Skeletal muscle tissue (tissue), 4 donors: Measurements from ENCODE around the gene IGSF8. TPM values are rescaled to one million over a fixed set of nuclear protein-coding genes. Genes with fewer than 3 reads are reported as not detected.
A peak's percentile ranks its signal among the peaks of the same experiment; 100 is the strongest.

Experiments used
- H3K27ac ChIP-seq: one replicate; pipeline ENCODE4 v1.7.0; 2013; ENCODE audit warnings: mild to moderate bottlenecking, low read depth, low read length, inconsistent platforms
- H3K27me3 ChIP-seq, 3 donors: one replicate each; pipeline ENCODE4 v1.7.0; 2013; ENCODE audit warnings: low read length in 3 of 3; ENCODE audit not compliant: control insufficient read depth in 3 of 3, insufficient read depth in 3 of 3
- H3K36me3 ChIP-seq, 3 donors: one replicate each; pipeline ENCODE4 v1.7.0; 2013; ENCODE audit warnings: low read length in 3 of 3; ENCODE audit not compliant: control insufficient read depth in 3 of 3, insufficient read depth in 3 of 3
- H3K4me1 ChIP-seq, 3 donors: one replicate each; pipeline ENCODE4 v1.7.0; 2013; ENCODE audit warnings: low read length in 3 of 3, mild to moderate bottlenecking in 3 of 3; ENCODE audit not compliant: control insufficient read depth in 3 of 3, insufficient read depth in 3 of 3
- H3K4me3 ChIP-seq, 3 donors: one replicate each; pipeline ENCODE4 v1.7.0; 2013; ENCODE audit warnings: low read length in 3 of 3
- H3K9ac ChIP-seq, 3 donors: one replicate each; pipeline ENCODE4 v1.7.0; 2013; ENCODE audit warnings: low read length in 3 of 3, mild to moderate bottlenecking in 3 of 3, moderate library complexity in 2 of 3, low read depth in 1 of 3
- H3K9me3 ChIP-seq, 3 donors: one replicate each; pipeline ENCODE4 v1.7.0; 2013; ENCODE audit warnings: low read length in 3 of 3; ENCODE audit not compliant: control insufficient read depth in 3 of 3
- total RNA-seq: library from RNA; depleted of rRNA; stranded (reverse); fragments of >200 nt; gene quantifications from one replicate; pipeline ENCODE4 v1.2.3, GENCODE V29; 2014
- donor health status: Osteomylitis.

Gene IGSF8
- total RNA-seq, 1 donor from 2014 or later = 11.5 TPM

DNA sequence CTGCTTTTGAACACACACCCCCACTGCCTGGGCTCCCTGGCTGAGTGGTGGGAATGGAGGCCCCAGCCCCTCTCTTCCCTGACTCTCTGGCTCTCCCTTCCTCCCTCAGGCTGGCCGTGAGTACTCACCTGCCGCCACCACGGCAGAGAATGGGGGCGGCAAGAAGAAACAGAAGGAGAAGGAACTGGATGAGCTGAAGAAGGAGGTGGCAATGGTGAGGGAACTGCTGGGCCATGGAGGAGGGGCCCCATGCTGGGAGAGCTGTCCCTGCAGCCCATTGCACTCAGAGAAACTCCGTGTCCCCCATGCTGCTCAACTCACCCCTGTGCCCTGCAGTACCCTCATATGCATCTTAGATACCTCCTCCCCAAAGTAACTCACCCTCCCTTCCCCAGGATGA lies 22.4 kb upstream of the IGSF8 start:
- H3K27ac ChIP-seq = peak overlapping the region; percentile 96
- H3K9ac ChIP-seq = peak overlapping the region in 1 of 3 donors; percentile 99
- peaks cover 79 to 89% (median 79%) of the 10 kb centered on the region in 3 donors for H3K4me1 ChIP-seq
- H3K27me3 ChIP-seq = no peaks in the 10 kb centered on the region
- H3K9me3 ChIP-seq = no peaks in the 10 kb centered on the region
- H3K4me3 ChIP-seq = peak overlapping the region in 2 of 3 donors; percentile 1 to 6
- H3K36me3 ChIP-seq = peaks cover 45 to 66% (median 46%) of the 10 kb centered on the region in 3 donors

DNA sequence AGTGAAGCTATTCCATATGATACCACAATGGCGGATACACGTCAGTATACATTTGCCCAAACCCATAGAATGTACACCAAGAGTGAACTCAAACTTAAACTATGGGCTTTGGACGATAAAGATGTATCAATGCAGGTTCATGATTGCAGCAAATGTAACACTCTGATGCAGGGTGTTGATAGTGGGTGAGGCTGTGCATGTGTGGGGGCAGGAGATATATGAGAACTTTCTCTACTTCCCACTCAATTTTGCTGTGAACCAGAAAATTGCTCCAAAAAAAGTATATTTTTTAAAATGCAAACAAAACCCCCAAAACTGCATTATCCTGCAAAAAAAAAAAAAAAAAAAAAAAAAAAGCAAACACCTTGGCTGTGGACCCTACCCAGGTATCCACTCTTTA lies 20.5 kb upstream of the IGSF8 start:
- H3K27me3 ChIP-seq = no peaks in the 10 kb centered on the region
- H3K4me3 ChIP-seq = peak overlapping the region; percentile 24 to 92 (median 84)
- no peaks in the 10 kb centered on the region for H3K9me3 ChIP-seq
- H3K9ac ChIP-seq = peak overlapping the region; percentile 89 to 99 (median 93)
- H3K36me3 ChIP-seq = peaks cover 32 to 51% (median 38%) of the 10 kb centered on the region in 3 donors
- H3K4me1 ChIP-seq = peaks cover 74 to 86% (median 78%) of the 10 kb centered on the region in 3 donors
- peak overlapping the region; percentile 96 for H3K27ac ChIP-seq

DNA sequence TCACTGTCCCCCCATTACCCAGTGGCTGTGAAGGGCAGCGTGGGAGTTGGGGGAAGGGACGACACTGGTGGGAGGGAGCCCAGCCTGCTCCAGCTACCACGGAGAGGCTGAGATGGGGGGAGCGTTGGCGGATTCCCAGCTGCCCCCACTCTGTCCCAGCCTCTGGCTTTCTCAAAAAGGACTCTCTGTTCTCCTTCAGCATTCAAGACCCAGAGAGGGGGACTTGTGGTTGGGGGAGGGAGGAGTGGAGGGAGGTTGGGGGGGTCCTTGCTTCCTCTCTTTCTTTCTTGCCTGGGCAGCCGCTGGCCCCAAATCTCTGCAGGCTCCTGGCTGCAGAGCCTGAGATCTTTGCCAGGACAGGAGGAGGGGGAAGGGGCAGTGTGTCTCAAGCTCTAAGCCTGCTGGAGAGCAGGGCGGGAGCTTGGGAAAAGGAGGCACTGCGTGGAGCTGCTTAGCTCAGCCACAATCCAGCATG lies 19.3 kb upstream of the IGSF8 start:
- H3K9ac ChIP-seq = peak overlapping the region; percentile 89 to 99 (median 93)

DNA sequence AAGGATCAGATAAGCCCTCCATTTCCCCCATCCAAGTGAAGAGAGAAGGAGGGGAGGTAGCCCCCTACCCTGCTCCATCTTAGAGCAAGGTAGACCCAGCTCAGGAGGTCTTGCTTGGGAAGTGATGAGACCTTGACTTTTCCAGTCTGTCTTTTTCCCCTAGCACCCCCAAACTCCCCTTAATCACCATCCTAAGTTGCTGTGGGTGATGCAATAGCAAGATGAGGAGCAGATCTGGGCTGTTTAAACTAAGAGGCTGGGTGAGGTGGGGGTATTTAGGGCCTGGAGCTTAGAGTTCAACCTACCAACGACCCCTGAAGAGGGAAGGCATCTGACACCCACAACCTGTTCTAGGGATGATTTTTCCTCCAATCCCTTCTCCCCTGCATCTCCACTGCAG lies 18.9 kb upstream of the IGSF8 start:
- Histone ChIP-seq H3K4me3 (peak overlapping the region; percentile 84 to 96 (median 92)), H3K9ac (peak overlapping the region; percentile 89 to 99 (median 93)), H3K36me3 (peaks cover 16 to 37% (median 22%) of the 10 kb centered on the region in 3 donors), H3K27ac (peak overlapping the region; percentile 96), H3K9me3 (no peaks in the 10 kb centered on the region), H3K27me3 (no peaks in the 10 kb centered on the region), H3K4me1 (peaks cover 77 to 86% (median 79%) of the 10 kb centered on the region in 3 donors)

More for the DNA sequence above, 19.3 kb upstream of the IGSF8 start:
- no peaks in the 10 kb centered on the region for H3K27me3 ChIP-seq
- H3K4me3 ChIP-seq = peak overlapping the region; percentile 84 to 96 (median 92)
- H3K9me3 ChIP-seq = no peaks in the 10 kb centered on the region
- H3K4me1 ChIP-seq = peaks cover 74 to 86% (median 78%) of the 10 kb centered on the region in 3 donors
- peak overlapping the region; percentile 96 for H3K27ac ChIP-seq
- H3K36me3 ChIP-seq = peaks cover 21 to 39% (median 27%) of the 10 kb centered on the region in 3 donors

DNA sequence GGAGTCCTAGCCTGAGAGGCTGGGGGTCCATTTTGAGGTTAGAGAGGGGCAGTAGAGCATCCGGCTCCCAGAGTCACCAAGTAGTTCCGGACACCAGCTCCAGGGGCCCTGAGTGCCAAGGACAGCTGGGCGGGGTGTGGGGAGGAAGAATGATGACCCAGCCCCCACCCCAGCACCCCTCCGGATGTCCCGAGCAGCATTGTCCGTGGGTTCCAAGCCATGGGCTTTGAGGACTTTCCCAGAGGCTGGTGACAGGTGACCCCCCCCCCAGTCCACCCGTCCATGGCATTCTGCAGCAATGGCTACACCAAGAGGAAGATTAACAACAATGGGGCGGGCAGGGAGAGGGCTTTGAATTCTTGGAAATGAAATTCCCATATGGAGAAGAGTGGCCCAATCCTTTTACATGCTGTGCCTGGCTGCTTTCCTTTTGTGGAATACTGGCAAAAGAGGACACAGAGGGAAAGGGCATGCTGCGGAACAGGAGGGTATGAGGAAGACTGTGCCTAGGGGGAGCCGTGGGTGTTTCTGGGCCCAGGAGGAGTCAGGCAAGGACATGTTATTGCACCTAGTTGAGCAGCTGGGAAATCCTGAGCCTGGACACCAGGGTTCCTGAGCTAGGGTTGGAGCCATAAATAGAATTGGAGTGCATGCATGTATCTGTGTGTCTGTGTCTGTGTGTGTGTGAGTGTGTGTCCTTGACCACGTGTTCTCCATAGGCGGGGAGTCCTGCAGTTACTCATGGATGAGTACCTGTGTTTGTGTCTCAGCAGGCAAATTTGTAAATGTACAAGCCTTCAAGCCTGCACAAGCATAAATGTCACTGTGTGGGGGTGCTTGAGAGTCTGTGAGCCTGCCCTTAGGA lies 18.1 kb upstream of the IGSF8 start:
- peaks cover 9 to 32% (median 17%) of the 10 kb centered on the region in 3 donors for H3K36me3 ChIP-seq
- H3K9ac ChIP-seq = peak overlapping the region; percentile 89 to 99 (median 99)
- peak overlapping the region; percentile 92 to 97 (median 96) for H3K4me3 ChIP-seq
- peak overlapping the region; percentile 96 for H3K27ac ChIP-seq
- no peaks in the 10 kb centered on the region for H3K27me3 ChIP-seq
- H3K4me1 ChIP-seq = peaks cover 74 to 85% (median 77%) of the 10 kb centered on the region in 3 donors
- H3K9me3 ChIP-seq = no peaks in the 10 kb centered on the region

DNA sequence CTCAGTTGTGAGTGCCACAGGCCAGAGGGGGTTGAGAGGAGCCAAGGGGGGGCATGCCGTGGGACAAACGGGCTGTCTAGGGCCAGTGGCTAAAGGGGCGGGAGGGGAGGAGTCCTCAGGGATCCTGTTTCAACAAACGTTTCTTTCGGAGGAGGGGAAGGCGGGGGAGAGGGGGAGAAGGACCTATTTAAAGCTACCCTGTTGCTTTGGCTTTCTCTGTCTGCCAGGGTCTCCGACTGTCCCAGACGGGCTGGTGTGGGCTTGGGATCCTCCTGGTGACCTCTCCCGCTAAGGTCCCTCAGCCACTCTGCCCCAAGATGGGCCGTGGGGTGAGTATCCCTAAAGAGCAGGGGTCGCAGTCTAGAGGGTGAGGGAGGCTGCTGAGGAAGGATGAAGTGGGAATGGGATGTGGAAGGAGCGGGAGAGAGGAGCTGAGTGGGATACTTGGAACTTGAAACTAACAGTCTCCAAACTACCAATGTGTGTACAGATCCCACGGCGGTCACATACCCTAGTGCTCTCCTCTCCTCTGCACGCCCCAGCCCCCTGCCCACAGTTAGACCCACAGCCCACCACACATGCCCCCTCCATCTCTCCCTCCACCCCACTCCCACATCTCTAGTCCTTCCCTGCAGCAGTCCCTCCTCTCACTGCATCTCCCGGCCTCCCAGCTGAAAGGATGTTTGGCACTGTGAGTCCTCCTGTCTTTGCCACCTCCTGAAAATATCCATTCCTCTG lies 17.3 kb upstream of the IGSF8 start, which contains the start of gene ATP1A2:
ATP1A2 (plus strand) TSS at position 215 of the 738 bp plus-strand sequence; CDS start at position 318, 103 bp downstream.
- peak within 1 kb of the TSS; percentile 89 to 99 (median 99) for H3K9ac ChIP-seq
- H3K9me3 ChIP-seq = no peaks in the 10 kb centered on the region
- H3K36me3 ChIP-seq = peaks cover under 1 to 24% (median 9%) of the 10 kb centered on the region in 3 donors
- H3K27me3 ChIP-seq = no peaks in the 10 kb centered on the region
- peak within 1 kb of the TSS; percentile 92 to 97 (median 96) for H3K4me3 ChIP-seq
- peak within 1 kb of the TSS; percentile 96 for H3K27ac ChIP-seq
- peaks cover 66 to 77% (median 69%) of the 10 kb centered on the region in 3 donors for H3K4me1 ChIP-seq

DNA sequence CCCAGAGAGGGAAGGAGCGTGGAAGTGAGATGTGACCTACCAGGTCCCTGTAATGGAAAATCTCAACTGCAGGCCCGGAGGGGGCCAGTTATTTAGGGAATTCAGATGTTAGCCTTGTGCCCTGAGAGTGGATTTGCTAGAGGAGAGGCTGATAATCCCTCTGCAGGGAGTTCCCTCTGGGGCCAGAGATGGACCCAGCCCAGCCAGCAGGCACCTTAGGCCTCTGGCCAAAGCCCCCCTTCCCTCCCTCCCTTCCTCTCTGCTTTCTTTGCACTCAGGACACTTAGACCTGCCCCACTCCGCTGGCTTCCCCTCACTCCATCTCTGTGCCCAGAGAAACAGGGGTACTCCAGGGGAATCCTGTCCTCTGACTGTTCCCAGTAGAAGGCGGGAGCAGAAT lies 15.7 kb upstream of the IGSF8 start:
- H3K27me3 ChIP-seq = no peaks in the 10 kb centered on the region

DNA sequence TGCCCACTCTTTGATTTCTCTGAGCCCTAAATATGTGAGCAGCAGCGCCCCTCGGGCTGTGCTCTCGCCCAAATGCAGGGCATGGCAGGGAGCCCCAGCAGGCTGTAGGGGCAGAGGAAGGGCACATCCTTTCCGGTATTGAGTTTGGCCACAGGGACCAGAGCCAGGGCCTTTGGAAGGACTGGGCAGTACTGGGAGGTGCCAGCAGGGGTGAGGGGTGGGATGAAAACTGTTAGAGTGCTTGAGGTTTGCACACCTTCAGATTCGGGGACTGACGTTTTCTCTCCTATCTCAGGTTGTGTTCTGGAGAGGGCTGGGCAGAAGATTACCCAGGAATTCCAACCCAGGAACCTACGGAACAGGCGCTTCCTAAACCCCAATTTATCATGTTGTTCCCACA lies 15.0 kb upstream of the IGSF8 start:
- peak overlapping the region; percentile 34 to 56 (median 43) for H3K4me3 ChIP-seq
- H3K36me3 ChIP-seq = peaks cover 0 to 17% (median 3%) of the 10 kb centered on the region in 3 donors
- H3K9me3 ChIP-seq = no peaks in the 10 kb centered on the region
- H3K9ac ChIP-seq = peak overlapping the region; percentile 68 to 99 (median 71)
- peaks cover 52 to 72% (median 59%) of the 10 kb centered on the region in 3 donors for H3K4me1 ChIP-seq
- H3K27ac ChIP-seq = peak overlapping the region; percentile 96
- no peaks in the 10 kb centered on the region for H3K27me3 ChIP-seq

More for the DNA sequence above, 15.7 kb upstream of the IGSF8 start:
- Histone ChIP-seq H3K9ac (peak overlapping the region; percentile 68 to 99 (median 71)), H3K4me3 (peak overlapping the region in 2 of 3 donors; percentile 38 to 56), H3K9me3 (no peaks in the 10 kb centered on the region), H3K4me1 (peaks cover 58 to 75% (median 59%) of the 10 kb centered on the region in 3 donors), H3K27ac (peak overlapping the region; percentile 96), H3K36me3 (peaks cover 0 to 21% (median 9%) of the 10 kb centered on the region in 3 donors)

DNA sequence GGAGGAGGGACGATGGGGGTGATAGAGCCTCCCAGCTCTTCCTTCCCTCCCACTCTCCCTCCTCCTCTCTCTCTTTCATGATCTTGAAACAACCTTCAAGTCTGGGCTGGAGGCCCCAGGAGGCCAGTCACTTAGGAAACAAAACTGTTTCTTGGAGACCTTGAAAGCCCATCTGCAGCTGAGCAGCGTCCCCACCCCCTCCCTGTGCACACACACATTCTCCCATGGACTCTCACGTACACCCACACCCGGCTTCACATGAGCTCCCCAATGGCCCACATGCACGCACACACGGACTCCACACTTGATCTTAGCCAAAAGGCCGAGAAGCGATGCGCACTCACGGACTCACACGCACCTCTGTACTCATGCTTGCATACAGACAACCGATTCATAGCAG lies 13.9 kb upstream of the IGSF8 start:
- Histone ChIP-seq H3K4me3 (peak overlapping the region in 1 of 3 donors; percentile 6), H3K27ac (peak overlapping the region; percentile 96), H3K36me3 (peaks cover 0 to 13% (median 0%) of the 10 kb centered on the region in 3 donors), H3K27me3 (no peaks in the 10 kb centered on the region), H3K9me3 (no peaks in the 10 kb centered on the region), H3K4me1 (peaks cover 48 to 63% (median 53%) of the 10 kb centered on the region in 3 donors), H3K9ac (peak overlapping the region; percentile 5 to 99 (median 68))
